ENCODE results near the gene SH3RF3.

- TF ChIP-seq POLR2A (IDR thresholded peaks at IDR 0.05; ENCODE audit: low read length) (no peak), GATA1 (IDR thresholded peaks at IDR 0.05; ENCODE audit: low read depth, low read length) (no peak)
Measured at GRCh38 chr2:109120166-109120565, 8.8 kb upstream of the SH3RF3 start.
